Esophagus squamous epithelium (tissue), 4 donors: ENCODE measurements around the gene GGT7.

ENCODE experiments used
- CTCF ChIP-seq, 6 experiments: fragments of 450-650 bp in 4 of 6; fragments of 200-600 bp in 2 of 6; sonication (generic) in 2 of 6; IDR thresholded peaks; one replicate each; pipeline ENCODE4 v1.5.1; 2016 to 2019; ENCODE audit warnings: antibody characterized with exemption in 6 of 6, mild to moderate bottlenecking in 4 of 6, moderate library complexity in 4 of 6
- POLR2A ChIP-seq, 4 donors: fragments of 450-650 bp; IDR thresholded peaks; one replicate each; pipeline ENCODE4 v1.6.1; 2017; ENCODE audit warnings: antibody characterized with exemption in 4 of 4, mild to moderate bottlenecking in 4 of 4, moderate library complexity in 3 of 4

DNA sequence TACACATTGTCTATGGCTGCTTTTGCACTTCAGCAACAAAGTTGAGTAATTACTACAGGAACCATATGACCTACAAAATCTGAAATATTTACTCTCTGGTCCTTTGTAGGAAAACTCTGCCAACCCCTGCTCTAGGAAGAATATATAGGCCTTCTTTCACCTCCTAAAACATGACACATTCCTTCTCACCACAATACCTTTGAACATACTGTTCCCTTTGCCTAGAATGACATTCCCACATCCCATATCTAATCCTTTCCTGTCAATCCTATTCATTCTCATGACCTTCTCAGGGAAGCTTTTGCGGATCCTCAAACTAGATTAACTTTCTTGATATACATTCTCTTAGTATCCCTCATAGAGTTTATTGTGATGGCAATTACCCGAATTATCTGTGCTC lies 29.2 kb downstream of the GGT7 start:
- no peak for TF ChIP-seq CTCF (IDR thresholded peaks at IDR 0.05)
- no peak for TF ChIP-seq POLR2A (IDR thresholded peaks at IDR 0.05)
